Smooth muscle cell of the pulmonary artery (primary cell): Measurements from ENCODE around the gene ZNF790. TPM values are rescaled to one million over a fixed set of nuclear protein-coding genes. Genes with fewer than 3 reads are reported as not detected.

ENCODE experiments used
- total RNA-seq: library from RNA; depleted of rRNA; stranded (reverse); fragments of >200 nt; gene quantifications from 2 replicates; pipeline ENCODE4 v1.2.3, GENCODE V29; 2014

The ZNF790 gene
- 7.4 and 8.1 TPM in 2 replicates for total RNA-seq

DNA sequence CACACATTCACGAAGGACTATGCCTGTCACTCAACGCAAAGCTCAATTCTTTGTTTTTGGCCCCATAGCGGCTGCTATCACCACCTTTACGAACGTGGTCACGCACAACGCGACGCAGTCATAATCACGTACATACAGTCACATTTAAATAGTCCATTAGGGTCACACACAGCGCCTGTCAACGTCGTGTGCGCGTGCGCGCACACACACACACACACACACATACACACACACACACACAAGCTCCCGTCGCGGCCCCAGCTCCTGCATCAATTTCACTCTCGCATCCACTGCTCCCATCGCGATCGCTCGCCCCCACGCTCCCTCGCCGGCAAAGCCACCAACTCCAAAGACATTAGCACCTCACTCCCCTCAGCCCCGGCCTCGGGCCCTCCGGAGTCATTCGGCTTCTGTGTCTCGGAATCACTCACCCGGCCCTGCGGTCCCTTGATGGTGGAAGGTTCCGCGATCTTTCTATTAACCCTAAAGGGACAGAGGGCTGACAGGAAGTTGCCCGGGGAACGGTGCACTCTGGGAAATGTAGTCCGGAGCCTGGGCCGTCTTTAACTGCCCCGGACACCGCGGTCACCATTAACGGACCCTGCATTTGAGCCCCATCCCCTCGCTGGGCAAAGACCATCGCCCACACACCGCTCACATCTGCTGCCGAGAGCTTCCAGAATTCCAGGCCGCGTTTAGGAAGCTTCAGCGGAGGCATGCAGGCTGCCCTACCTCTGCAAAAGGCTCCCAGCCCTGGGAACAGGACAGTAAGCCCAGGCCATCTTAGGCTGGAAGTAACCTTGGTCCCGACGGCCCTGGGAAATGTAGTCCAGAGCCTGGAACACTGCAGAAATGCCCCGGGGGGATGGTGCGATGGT lies at the start of gene ZNF790:
Gene ZNF790 (minus strand): TSS at position 482 of the 878 bp plus-strand sequence. CDS start 12,768 bp downstream, outside the sequence.

DNA sequence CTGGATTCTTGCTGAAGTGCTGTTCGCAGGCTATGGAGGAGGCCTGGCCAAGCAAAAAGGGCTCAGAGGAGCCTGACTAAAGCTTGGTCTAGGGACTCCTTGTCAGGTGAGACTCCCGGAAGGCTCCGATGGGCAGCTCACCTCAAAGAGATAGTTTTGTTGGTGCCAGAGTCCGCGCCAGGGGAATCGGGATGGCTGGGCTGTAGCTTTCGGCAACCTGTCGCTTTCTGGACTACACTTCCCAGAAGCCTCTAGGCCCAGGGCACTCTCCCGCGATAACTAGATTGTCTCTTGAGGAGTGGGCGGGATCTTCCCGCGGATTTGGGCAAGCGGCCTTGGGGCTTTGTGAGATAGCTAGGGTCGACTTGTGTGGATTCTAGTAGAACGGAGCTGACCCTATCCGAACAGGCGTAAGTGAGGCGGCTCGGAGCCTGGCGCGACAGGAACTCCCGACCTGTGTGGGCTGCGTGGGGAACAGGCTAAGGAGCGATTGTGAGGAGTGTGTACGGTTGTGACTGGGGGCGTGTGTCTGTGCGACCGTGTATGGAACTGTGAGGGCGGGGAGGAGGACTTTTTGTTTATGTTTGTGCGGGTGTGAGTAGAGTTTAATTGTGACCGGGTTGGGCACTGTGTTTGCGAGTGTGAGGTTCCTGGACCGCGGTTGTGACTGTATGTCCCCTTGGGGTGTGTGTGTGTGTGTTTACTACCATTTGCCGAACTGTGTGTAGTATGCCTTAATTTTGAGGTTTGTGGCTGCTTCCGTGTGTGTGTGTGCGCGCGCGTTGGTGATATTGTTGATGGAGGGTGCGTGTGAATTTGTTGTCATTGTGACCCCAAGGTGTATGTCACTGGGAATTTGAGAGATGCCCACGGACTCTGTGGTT lies 12.6 kb upstream of the ZNF790 start, which contains the start of gene ZNF345:
Gene ZNF345 (plus strand): TSS at position 318 of the 884 bp plus-strand sequence. CDS start 25,955 bp downstream, outside the sequence.

DNA sequence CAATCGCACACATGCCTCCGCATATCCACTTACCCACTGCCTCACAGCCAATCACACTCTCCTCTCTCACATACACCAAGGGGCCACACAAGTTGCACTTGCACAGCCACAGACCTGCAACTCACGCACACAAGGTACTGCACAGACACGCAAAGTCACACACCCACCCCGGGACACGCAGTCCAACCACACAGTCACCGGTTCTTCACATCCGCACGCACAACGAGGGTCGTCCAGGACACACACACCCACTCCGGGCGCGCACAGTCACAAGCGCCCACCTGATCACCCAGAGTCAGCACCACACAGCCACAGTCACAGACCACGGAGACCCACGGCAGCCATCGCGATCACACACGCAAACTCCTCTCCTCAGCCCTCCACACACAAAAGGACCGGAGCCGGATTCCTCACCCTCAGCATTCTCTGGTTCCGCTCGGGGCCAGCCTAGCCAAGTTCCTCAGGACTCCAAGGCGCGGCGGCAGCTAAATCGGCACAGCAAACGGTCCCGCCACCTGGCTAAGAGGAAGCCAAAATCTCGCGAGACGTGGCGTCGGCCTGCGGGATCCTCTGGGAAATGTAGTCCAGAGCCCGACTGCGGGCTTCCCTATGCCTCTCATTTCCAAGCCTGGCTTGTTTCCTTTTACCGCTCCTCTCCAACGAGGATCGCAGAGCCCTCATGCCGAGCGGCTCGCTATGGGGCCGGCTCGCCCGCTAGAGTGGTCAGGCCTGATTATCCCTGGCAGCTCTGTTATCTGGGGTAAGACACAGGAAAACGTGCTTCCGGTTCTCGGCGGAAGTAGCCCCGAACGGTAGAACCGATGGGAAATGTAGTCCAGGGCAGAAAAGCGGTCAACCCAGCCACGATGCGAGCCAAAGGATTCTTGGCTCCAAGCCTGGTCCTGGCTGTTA lies 65.6 kb downstream of the ZNF790 start, which contains the start of gene ZNF850:
Gene ZNF850 (minus strand): TSS at position 497 of the 912 bp plus-strand sequence. CDS start 10,201 bp downstream, outside the sequence.

Other genes with a start within 250 kb of the ZNF790 start
- 9.6 and 13.1 TPM in 2 replicates for gene ZNF382, start 233.1 kb downstream of the ZNF790 start, total RNA-seq
- gene ZNF461, start 171.6 kb downstream of the ZNF790 start, total RNA-seq = 12.5 and 12.8 TPM in 2 replicates
- 3.6 and 4.4 TPM in 2 replicates for gene ZNF567, start 150.8 kb downstream of the ZNF790 start, total RNA-seq
- 2.0 and 3.0 TPM in 2 replicates for gene ZNF850, start 65.6 kb downstream of the ZNF790 start, total RNA-seq
- gene ZNF345, start 12.5 kb upstream of the ZNF790 start, total RNA-seq = 1.8 and 2.3 TPM in 2 replicates
- gene ZNF829, start 77.9 kb upstream of the ZNF790 start, total RNA-seq = 2.6 and 3.4 TPM in 2 replicates
- gene ZNF568, start 77.9 kb upstream of the ZNF790 start, total RNA-seq = 14.8 and 16.2 TPM in 2 replicates
- gene ZNF420, start 240.0 kb upstream of the ZNF790 start, total RNA-seq = 8.1 and 10.1 TPM in 2 replicates